ENCODE data around the gene SLC7A14.
A peak's percentile ranks its signal among the peaks of the same experiment; 100 is the strongest.

Gene SLC7A14

DNA sequence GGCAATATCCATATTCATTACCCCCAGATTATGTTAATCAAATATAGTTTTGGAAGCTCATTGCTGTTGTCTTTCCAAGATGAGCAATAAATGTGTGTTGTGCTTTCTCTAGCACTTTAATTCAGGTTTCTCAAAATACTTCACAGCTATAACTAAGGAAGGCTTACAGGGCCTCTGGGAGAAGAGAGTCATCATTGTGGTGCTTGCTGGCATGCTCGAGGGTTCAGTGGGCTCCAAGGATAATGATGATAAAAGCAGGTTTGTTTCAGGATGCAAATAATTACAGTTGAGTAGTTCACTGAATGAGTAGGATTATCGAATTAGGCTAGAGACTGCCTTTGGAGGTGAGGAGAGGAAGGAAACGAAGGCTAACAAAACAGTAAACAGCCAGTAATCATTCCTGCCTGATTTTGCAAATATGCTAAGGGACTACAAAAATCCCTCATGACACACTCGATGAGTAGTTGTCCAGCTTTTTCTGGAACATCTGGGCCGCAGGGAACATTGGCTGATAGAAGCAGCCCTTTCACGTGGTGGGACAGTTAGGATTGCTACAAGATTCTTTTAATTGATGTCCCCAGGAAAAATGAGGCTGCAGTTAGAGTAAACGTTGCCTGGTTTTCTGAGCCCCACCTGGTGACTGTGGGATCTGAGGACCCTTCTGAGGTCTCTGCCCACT lies 54.1 kb downstream of the SLC7A14 start:
- DNase-seq, result no peak

DNA sequence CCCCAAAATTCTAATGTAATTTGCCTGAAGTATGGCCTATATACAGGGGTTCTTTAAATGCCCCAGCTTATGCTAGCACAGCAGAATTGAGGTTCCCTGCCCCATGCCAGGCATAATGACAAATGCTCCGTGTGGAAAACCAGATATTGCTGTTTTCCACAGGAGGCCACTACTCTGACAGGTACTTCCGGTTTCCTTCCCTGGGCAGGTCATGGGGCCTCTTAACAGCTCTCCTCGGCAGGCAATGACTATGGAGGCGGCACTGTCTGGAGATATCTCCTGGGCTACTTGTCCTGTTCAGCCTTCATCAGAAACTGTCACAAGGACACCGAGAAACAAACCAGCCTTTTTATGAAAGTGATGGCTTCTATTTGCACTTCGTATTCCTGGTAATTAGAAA lies 54.8 kb downstream of the SLC7A14 start:
- no peak for DNase-seq

DNA sequence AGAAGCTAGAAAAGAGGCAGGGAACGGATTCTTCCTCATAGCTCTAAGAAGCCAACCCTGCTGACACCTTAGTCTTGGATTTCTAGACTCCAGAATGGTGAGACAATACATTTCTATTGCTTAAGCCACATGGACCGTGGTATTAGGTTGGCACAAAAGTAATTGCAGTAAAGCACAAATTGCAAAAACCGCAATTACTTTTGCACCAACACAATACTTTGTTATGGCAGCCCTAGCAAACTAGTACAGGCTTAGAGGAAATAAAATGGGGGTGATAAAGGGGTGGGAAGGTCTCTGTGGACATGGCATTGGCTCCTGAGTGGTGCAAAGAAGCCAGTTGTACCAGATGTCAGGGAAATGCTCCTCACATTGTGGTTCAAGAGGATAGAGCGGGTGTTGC lies 56.0 kb downstream of the SLC7A14 start:
- DNase-seq, result no peak

DNA sequence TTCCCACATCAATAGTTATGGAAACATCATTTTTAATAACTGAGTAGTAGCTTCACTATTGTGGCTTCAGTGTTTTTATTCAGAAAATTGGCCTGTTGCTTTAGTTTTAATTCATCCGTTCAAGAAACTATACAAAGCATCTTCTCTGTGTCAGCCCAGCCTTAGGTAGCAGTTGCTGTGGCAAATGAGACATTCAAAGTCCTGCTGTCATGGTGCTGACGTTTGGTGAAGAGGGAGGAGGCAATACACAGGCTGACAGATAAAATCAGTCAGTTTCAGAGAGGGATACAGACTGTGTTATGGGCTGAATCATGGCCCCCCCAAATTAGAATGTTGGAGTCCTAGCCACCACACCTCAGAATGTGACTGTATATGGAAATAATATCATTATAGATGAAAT lies 56.5 kb downstream of the SLC7A14 start:
- no peak for DNase-seq

DNA sequence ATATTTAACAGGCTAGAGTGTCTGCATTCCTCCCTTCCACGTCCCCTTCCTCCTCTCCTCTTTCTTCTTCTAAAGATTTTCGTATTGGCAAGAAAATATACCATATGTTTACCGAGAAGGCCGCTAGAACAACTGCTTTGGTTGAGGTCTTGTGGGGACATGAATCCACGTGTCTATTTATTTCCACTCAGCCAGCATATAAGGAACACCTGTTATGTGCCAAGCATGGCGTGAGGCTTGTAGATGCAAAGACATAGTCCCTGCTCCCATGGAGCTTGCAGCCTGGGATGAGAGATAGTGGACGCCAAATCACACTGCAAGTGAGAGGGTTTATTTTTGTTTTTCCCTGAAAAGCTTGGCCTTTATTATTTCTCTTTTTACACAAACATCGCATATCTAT lies 57.1 kb downstream of the SLC7A14 start:
- no peak for DNase-seq

DNA sequence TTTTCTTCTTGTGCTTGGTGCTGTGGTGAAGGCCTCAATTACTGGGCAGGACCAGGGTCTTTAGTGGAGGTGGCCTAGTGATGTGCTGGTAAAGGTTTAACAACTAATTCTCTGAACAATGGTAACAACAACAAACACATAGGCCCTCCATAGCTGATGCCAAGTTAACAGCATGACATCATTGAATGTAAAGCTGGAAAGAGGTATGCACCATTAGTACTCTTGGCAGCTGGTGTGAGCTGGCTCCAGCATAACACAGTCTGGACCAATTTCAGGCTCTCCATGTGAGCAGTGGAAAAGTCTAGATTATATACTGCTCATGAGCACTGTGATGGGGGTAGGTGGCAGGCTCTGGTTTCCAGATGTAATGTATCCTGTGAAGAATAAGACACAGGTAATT lies 61.8 kb downstream of the SLC7A14 start:
- peak; percentile 40 for DNase-seq

DNA sequence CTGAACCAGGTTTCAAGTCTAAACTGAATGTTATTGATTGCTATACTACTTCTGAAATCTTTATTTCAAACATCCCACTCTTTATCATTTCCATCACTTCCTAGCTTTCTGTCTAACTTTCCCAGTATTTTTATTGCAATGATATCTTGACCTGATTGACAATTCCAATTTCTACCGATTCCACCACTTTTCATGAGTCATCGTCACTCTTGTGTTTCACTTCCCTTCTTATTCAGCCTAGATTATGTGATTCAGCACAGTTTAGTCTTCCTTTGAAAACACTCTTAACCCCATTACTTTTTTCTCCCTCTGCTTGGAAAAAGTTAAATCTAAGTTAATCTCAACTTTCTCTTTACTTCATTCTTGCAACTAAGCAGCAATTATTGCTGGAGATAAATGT lies 62.6 kb downstream of the SLC7A14 start:
- DNase-seq, result no peak

DNA sequence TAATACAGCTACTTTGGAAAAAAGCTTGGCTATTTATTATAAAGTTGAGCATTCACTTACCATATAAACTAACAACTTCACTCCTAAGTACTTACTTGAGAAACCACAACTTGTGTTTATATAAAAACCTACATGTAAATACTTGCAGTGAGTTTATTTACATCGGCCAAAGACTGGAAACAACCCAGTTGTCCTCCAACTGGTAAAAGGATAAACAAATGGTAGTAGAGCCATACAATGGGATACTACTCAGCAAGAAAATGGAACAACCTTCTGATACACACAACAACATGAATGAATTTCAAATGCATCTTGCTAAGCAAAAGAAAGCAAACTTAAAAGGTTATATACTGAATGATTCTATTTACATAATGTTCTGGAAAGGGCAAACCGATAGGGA lies 63.7 kb downstream of the SLC7A14 start:
- DNase-seq, result peak; percentile 22

DNA sequence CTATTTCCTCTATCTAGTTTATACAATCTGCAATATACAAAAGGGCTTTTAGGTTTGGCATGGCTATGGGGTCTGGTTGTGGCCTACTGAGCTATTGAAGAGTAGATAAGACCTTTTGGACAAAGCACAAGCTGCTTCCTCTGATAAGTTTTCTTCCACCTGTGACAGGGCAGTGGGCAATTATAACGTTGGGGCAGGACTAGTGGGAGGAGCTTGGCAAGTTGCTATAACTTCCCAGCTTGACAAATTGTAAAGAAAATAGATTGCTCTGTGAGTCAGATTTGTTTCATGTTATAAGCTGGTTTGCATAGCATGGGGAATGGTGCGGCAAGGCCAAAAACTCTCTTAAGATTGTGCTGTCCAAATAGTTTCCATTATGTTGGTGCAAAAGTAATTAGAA lies 64.9 kb downstream of the SLC7A14 start:
- DNase-seq, result no peak

DNA sequence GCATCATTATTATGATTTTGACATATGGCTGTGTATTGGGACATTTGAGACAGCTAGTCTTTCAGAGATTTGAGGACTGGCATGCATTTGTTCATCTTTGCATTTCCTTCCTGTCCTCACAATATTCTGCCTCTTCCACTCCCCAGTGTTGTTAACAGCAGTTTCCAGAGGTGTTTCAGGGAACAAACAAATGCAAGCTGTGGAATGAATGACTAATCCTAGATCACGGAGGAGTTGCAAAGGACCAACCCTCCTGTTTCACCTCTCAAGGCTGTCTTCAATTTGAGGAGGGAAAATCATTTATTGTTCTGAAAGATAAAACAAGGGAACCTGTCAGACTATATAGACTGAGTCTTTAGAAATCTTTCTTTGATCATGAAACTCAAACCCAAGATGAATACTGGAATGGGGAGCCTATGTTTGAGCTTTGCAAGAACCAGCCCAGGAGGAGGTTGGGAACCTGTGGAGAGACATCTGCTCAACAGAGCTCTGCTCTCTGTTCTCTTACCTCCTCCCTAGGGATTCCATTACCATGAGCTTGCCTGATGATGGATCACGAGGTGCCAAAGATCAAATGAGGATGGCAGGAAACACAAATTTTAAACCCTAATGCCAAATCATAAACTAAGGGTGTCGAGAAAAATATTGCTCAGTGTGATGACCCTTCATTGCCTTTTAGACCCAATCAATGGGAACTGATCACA lies 68.5 kb downstream of the SLC7A14 start:
- DNase-seq, result no peak

DNA sequence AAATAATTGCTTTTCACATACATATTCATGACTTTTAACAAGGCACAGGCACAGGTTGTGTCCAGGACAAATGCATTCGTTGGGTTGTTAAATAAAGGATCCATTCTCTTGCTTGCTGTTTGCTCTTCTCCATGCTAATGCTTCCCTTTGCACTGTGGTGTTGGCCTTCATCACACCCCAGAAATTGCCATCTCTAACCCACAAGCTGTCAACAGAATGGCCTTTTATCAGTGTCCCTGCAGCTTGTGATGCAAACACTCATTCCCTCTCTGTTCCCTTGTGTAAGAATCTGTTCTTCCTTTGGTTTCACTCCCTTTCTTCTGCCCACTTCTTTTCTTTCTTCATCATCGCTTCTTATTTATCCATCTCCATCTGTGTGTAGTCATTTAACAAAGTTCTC lies 72.2 kb downstream of the SLC7A14 start:
- DNase-seq, result no peak

DNA sequence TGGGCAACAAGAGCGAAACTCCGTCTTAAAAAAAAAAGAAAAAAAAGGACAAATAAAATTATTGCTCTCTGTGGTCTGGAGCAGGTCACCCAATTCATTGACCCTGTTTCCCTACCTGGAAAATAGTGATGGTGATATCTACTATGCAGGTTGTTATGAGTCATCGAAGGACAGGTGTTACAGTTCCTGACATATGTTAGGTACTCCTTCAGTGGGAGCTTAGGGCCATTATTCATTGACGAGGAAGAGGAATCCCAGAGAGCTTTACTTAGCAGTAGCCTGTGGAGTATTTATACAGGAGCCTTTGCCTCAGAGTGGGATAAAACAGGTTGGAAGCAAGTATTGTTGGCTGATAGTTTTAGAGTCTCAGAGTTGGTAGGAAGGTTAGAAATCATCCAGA lies 74.5 kb downstream of the SLC7A14 start:
- peak; percentile 74 for DNase-seq

DNA sequence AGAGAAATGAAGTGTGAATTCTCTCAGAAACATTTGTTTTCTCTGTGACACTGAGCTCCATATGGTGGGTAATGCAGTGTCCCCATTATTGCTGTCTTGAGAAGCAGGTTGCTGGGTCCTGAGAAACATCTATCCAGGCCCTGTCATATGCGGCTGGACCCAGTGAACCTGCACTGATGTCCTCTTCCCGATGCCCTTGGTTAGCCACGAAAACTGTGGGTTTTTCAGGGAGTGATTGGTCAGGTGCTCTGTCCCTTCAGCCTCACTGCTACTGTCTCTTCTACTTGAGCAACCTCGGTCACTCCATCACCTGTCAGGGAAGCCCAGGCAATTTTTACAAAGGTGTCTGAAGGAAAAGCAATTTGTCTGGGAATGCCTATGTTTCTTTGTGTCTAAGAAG lies 77.0 kb downstream of the SLC7A14 start:
- no peak for DNase-seq

DNA sequence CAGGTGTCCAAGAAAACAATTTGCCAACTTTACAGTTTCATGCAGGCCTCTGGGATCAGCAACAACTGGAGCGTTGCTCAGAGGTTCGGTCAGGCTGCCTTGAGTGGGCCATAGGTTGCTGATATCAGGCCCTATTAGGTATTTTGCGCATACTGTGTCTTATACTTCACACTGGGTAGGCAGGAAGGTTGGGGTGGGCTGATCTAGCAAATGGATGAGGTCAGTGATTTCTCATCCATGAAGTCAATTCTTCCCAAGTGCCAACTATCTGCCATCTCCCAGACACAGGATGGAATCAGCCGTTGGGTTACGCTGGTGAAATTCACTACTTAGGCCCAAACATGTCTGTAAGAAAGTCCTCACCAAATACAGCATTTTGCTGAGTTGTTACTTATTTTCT lies 77.6 kb downstream of the SLC7A14 start:
- DNase-seq, result no peak

DNA sequence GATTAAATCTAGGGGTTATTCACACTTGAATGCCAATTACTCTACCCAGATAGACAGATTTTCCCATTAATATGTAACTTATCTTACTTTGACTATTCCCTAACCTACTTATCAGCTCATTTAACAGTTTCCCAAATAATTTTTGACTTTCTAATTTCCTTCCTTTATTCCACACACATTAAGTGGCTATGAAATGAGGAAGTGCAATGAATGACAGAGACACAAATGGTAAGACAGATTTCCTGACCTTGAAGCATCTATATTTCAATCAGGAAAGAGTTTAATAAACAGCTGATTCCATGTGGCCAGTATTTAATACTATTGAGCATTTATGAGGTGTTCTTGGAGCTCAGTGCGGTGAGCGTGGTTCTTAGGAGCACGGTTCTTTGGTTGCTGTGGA lies 78.8 kb downstream of the SLC7A14 start:
- DNase-seq, result no peak

DNA sequence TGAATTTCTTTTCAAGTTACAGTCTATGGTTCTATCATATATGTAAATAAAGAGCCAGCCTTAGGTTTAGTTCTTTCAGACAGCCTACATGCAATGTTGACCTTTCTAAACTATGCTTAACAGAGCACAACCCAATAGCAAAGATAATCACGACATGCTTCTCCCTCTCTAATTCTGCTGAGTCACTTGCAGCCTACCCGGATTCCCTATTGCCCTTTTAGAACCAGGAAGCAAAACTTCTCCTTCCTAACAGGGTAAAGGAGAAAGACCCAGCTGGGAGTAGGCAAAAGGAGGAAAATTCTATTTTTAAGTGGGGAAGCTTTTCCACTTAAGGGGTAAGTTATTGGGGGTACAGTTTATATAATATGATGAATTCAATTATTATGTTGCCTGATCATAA lies 79.3 kb downstream of the SLC7A14 start:
- peak; percentile 86 for DNase-seq

DNA sequence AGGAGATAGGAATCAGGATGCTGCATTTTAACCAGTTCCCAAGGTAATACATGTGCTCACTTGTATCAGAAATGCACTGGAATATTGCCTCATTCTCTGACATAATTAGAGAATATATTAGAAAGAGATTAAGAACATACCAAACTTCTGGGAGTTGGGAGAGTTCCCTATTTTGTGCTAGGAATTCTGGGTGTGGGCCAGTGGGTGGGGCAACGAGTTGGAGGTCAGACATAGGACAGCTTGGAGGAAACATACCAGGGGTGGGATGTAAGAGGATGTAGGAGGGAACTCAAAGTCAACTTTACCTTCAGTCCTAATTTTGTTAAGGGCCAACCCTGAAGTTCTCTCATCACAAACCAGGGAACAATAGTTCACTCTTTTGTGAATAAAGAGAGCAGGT lies 83.6 kb downstream of the SLC7A14 start:
- DNase-seq, result no peak

DNA sequence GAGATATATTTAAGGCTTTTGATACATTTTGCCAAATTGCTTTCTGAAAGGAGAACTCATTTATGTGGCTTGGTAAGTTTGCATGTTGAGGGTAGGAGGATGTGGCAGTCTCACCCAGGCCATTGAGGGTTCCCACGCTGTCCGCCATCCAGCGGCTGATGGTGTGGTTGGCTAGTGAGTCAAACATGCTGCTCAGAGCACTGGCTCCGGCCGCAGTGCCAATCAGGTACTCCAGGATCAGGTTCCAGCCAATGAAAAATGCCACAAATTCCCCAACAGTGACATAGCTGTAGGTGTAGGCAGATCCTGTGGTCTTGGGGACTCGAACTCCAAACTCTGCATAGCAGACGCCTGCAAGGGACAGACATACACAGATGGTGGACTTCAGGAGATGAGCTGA lies 84.9 kb downstream of the SLC7A14 start:
- DNase-seq, result no peak

DNA sequence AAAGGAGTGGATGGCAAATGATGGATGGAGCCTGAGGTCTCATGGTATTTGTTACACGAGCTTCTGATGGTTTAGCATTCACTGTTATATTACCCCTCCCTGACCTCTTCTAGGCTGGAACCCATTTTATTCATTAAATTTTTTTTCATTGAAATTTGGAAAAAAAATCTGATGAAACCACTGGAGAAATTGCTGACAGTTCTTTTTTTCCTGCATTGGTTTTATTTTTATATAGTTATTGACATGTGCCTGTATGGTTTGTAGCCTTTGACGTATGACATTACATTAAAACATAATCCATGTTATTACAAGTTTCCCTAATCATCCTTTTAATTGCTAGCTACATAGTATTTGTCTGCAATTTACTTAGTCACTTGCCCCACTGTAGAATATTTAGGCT lies 85.4 kb downstream of the SLC7A14 start:
- DNase-seq, result no peak

DNA sequence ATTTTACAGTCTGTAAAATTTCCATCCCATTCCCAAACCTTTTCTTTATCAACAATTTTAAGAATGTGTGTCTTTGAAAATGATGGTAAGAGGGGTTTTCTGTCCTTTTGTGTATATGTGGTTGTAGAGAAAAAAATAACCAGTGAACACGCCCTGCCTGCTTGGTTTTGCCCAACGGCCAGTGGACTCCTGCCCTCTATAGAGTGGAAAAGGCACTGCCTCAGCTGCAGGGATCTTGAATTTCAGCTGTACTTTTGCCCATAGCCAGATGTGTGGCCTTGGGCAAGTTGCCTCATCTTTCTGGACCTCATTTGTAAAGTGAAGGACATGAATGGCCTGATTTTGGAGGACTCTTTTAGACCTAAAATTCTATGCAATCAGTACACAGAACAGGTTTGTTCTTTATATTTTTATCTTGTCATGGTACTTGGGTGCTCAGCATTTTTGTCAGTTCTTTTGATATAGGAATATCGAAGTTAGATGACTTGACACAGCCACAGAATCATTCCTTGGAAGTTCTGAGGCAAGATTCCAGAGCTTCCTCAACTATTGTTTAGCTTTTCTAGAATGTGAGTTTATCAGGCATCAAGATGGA lies 86.2 kb downstream of the SLC7A14 start:
- no peak for DNase-seq

DNA sequence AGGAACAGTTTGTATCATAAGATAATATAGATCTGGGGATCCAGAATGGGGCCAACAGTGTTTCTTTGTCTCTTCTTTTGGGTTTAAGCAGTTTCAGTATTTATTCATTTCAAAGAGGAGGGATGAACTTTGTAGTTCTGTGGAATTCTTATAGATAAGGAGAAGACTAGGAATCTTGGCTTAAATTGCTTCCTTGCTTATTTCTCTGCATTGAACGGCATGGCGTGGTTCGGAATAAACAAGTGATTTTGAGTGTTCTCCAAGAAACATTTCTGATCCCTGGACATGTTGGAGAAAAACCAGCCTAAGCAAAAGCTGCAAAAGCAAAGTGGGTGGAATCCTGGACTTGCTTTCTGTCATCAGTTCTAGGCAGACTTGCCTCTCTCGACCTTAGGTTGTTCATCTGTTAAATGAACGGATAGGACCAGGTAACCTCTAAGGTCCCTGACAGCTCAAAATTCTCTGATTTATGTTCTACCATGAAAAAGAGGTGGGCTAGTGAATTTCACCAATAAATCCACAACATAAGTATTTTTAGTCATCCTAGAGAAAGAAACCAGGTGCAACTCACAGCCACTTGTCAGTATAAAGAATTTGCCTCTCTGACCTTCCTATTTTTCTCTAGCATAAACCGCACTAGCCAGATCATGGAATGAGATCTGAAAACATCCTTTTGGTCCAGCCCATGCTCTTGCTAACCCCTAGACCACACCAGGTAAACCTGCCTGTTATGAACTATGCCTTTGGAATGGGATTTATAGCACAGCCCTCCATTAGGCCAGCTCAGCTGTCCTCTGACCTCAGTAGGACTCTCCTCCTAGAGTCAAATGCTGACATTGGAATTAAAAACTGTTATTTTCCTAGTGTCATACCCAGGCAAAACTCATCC lies 88.4 kb downstream of the SLC7A14 start:
- no peak for DNase-seq

DNA sequence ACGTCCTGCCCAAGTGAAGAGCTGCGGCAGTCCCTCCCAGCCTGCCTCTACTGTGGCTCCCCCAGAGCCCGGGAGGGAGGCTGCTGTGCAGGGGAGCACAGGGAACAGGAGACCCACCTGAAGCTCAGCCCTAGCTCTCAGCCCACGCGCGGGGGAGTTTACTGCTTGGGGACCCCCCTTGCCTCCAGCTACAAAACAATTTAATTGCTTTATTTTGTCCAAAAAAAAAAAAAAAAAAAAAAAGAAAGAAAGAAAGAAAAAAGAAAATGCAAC lies 89.1 kb downstream of the SLC7A14 start:
- no peak for DNase-seq

DNA sequence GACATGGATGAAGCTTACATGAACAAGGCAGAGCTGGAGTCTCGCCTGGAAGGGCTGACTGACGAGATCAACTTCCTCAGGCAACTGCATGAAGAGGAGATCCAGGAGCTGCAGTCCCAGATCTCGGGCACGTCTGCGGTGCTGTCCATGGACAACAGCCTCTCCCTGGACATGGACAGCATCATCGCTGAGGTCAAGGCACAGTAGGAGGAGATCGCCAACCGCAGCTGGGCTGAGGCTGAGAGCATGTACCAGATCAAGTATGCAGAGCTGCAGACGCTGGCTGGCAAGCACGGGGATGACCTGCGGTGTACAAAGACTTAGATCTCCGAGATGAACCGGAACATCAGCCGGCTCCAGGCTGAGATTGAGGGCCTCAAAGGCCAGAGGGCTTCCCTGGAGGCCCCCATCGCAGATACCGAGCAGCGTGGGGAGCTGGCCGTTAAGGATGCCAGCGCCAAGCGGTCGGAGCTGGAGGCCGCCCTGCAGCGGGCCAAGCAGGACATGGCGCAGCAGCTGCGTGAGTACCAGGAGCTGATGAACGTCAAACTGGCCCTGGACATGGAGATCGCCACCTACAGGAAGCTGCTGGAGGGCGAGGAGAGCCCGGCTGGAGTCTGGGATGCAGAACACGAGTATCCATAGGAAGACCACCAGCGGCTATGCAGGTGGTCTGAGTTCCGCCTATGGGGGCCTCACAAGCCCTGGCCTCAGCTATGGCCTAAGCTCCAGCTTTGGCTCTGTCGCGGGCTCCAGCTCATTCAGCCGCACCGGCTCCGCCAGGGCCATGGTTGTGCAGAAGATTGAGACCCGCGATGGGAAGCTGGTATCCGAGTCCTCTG lies 89.6 kb downstream of the SLC7A14 start:
- DNase-seq, result no peak

All from NCI-H510A treated with DMSO at 0.1 percent for 48 hours (cell line).